H1 (cell line): Measurements from ENCODE around the gene CST5. TPM values are rescaled to one million over a fixed set of nuclear protein-coding genes. Genes with fewer than 3 reads are reported as not detected.

ENCODE experiments used
- CTCF ChIA-PET: fragments of 300-600 bp; sonication (Branson Sonifier 250); formaldehyde crosslinking; loops from one replicate; lab custom pipeline; 2021; ENCODE audit not compliant: partially characterized antibody; lab: Charles Lee
- POLR2A ChIA-PET: fragments of 300-600 bp; sonication (Branson Sonifier 250); formaldehyde crosslinking; loops from one replicate; lab custom pipeline; 2021; ENCODE audit warnings: inconsistent platforms; ENCODE audit not compliant: partially characterized antibody; lab: Charles Lee
- DNase-seq, 2 experiments: peaks; one replicate each; pipeline versions ENCODE4 v3.0.0 to v3.0.0-alpha.2; 2010 to 2022; ENCODE audit warnings: low spot score in 2 of 2, low read depth in 1 of 2, mixed read lengths in 1 of 2
- FAIRE-seq: peaks from 2 replicates; lab custom pipeline; 2011; peaks lifted over from hg19 to GRCh38; lab: Jason Lieb, UNC
- H2AFZ ChIP-seq: 2 replicates; pipeline ENCODE4 v1.8.1; 2012; ENCODE audit warnings: low read length, inconsistent platforms
- H2AK5ac ChIP-seq: 2 replicates; pipeline ENCODE4 v1.6.1; 2013; ENCODE audit warnings: low read depth, low read length
- H2BK120ac ChIP-seq: replicated peaks from 2 replicates; pipeline ENCODE3; 2013; ENCODE audit warnings: low read depth, low read length, inconsistent platforms
- H2BK12ac ChIP-seq: 2 replicates; pipeline ENCODE4 v1.6.1; 2013; ENCODE audit warnings: low read depth, low read length
- H2BK15ac ChIP-seq: 2 replicates; pipeline ENCODE4 v1.6.1; 2013; ENCODE audit warnings: low read length
- H2BK20ac ChIP-seq: 2 replicates; pipeline ENCODE4 v1.6.1; 2013; ENCODE audit warnings: low read length
- H2BK5ac ChIP-seq: 2 replicates; pipeline ENCODE4 v1.6.1; 2013; ENCODE audit warnings: low read depth, low read length
- H3K14ac ChIP-seq: 2 replicates; pipeline ENCODE4 v1.6.1; 2013; ENCODE audit warnings: inconsistent platforms; ENCODE audit not compliant: insufficient read length
- H3K18ac ChIP-seq: 2 replicates; pipeline ENCODE4 v1.6.1; 2013; ENCODE audit warnings: low read length; ENCODE audit errors: extremely low read depth
- H3K23ac ChIP-seq: 2 replicates; pipeline ENCODE4 v1.6.1; 2013; ENCODE audit warnings: inconsistent platforms; ENCODE audit not compliant: insufficient read length
- H3K23me2 ChIP-seq: 2 replicates; pipeline ENCODE4 v1.6.1; 2013; ENCODE audit warnings: low read depth, low read length
- H3K27ac ChIP-seq: 2 replicates; pipeline ENCODE4 v1.6.1; 2011; ENCODE audit warnings: low read depth, low read length, inconsistent platforms
- H3K27me3 ChIP-seq, 4 experiments: replicated peaks in 1 of 4; 1 replicate in 1 of 4; 2 replicates in 3 of 4; pipeline versions ENCODE4 v1.6.1 to v1.8.1; 2011 to 2013; ENCODE audit warnings: low read length in 3 of 4, mild to moderate bottlenecking in 3 of 4, inconsistent platforms in 2 of 4, mixed read lengths in 2 of 4, moderate library complexity in 1 of 4; ENCODE audit not compliant: control insufficient read depth in 3 of 4, insufficient read depth in 3 of 4; ENCODE audit errors: extremely low read depth in 1 of 4
- H3K36me3 ChIP-seq, 4 experiments: 2 replicates each; pipeline versions ENCODE4 v1.6.1 to v1.8.1; 2011 to 2013; ENCODE audit warnings: mild to moderate bottlenecking in 4 of 4, low read length in 3 of 4, moderate library complexity in 2 of 4, control low read depth in 1 of 4, inconsistent platforms in 1 of 4; ENCODE audit not compliant: insufficient read depth in 4 of 4, control insufficient read depth in 2 of 4
- H3K4ac ChIP-seq: replicated peaks from 2 replicates; pipeline ENCODE3; 2013; ENCODE audit warnings: low read length, low read depth, mixed read lengths, inconsistent platforms; ENCODE audit not compliant: insufficient read length
- H3K4me1 ChIP-seq, 4 experiments: replicated peaks in 1 of 4; 1 replicate in 1 of 4; 2 replicates in 3 of 4; pipeline versions ENCODE4 v1.6.1 to v1.8.1; 2011 to 2013; ENCODE audit warnings: low read length in 3 of 4, inconsistent platforms in 2 of 4, mixed read lengths in 1 of 4; ENCODE audit not compliant: insufficient read depth in 4 of 4, control insufficient read depth in 3 of 4
- H3K4me2 ChIP-seq, 2 experiments: 2 replicates each; pipeline versions ENCODE4 v1.6.1 to v1.8.1; 2011 to 2013; ENCODE audit warnings: low read depth in 2 of 2, low read length in 2 of 2, control low read depth in 1 of 2, inconsistent platforms in 1 of 2, mild to moderate bottlenecking in 1 of 2; ENCODE audit not compliant: insufficient read depth in 1 of 2
- H3K4me3 ChIP-seq, 4 experiments: fragments of 200-600, 300-600 bp in 1 of 4; sonication (generic), shearing (Covaris generic), sonication (Bioruptor Twin) in 1 of 4; 2 replicates each; pipeline versions ENCODE4 v1.5.1 to v1.8.1; 2011 to 2016; ENCODE audit warnings: low read length in 4 of 4, low read depth in 3 of 4, control low read depth in 2 of 4, inconsistent platforms in 2 of 4, mild to moderate bottlenecking in 2 of 4, mixed read lengths in 1 of 4, moderate library complexity in 1 of 4; ENCODE audit not compliant: insufficient read depth in 2 of 4; ENCODE audit errors: extremely low read depth in 1 of 4
- H3K56ac ChIP-seq: replicated peaks from 2 replicates; pipeline ENCODE3; 2013; ENCODE audit warnings: low read depth, mild to moderate bottlenecking, mixed read lengths, low read length, inconsistent platforms; ENCODE audit not compliant: insufficient read length
- H3K79me1 ChIP-seq: 2 replicates; pipeline ENCODE4 v1.6.1; 2013; ENCODE audit warnings: low read depth, low read length, control low read depth
- H3K79me2 ChIP-seq, 2 experiments: 2 replicates each; pipeline versions ENCODE4 v1.6.1 to v1.8.1; 2012 to 2013; ENCODE audit warnings: low read length in 2 of 2, mild to moderate bottlenecking in 2 of 2, inconsistent platforms in 1 of 2; ENCODE audit not compliant: insufficient read depth in 2 of 2, control insufficient read depth in 1 of 2
- H3K9ac ChIP-seq, 4 experiments: replicated peaks in 1 of 4; 1 replicate in 1 of 4; 2 replicates in 3 of 4; pipeline versions ENCODE4 v1.6.1 to v1.8.1; 2011 to 2013; ENCODE audit warnings: low read depth in 3 of 4, low read length in 3 of 4, control low read depth in 2 of 4, mild to moderate bottlenecking in 2 of 4, moderate library complexity in 2 of 4, inconsistent platforms in 1 of 4; ENCODE audit errors: extremely low read depth in 1 of 4
- H3K9me3 ChIP-seq, 2 experiments: 2 replicates each; pipeline versions ENCODE4 v1.6.1 to v1.8.1; 2012 to 2013; ENCODE audit warnings: mild to moderate bottlenecking in 2 of 2, moderate library complexity in 2 of 2, control low read depth in 1 of 2, inconsistent platforms in 1 of 2, low read depth in 1 of 2, low read length in 1 of 2, mixed read lengths in 1 of 2; ENCODE audit not compliant: insufficient read depth in 2 of 2
- H4K20me1 ChIP-seq, 2 experiments: replicated peaks in 1 of 2; 2 replicates each; pipeline versions ENCODE3 to v1.8.1; 2011 to 2013; ENCODE audit warnings: inconsistent platforms in 2 of 2, low read length in 2 of 2, mild to moderate bottlenecking in 1 of 2; ENCODE audit not compliant: insufficient read depth in 2 of 2, control insufficient read depth in 1 of 2
- H4K5ac ChIP-seq: 2 replicates; pipeline ENCODE4 v1.6.1; 2013; ENCODE audit warnings: low read length, low read depth, mixed read lengths, inconsistent platforms; ENCODE audit not compliant: insufficient read length
- H4K8ac ChIP-seq: 2 replicates; pipeline ENCODE4 v1.8.0; 2013; ENCODE audit warnings: mild to moderate bottlenecking, moderate library complexity, low read length, inconsistent platforms; ENCODE audit not compliant: insufficient read depth; ENCODE audit errors: extremely low read depth
- H4K91ac ChIP-seq: replicated peaks from 2 replicates; pipeline ENCODE3; 2013; ENCODE audit warnings: low read length, mixed read lengths, inconsistent platforms; ENCODE audit not compliant: insufficient read length
- CTCF ChIP-seq, 3 experiments: IDR thresholded peaks; 1 replicate in 2 of 3; 2 replicates in 1 of 3; pipeline versions ENCODE4 v1.5.1 to v1.6.1; 2011; ENCODE audit warnings: low read length in 3 of 3, mild to moderate bottlenecking in 3 of 3, inconsistent platforms in 2 of 3, low read depth in 1 of 3, moderate library complexity in 1 of 3; ENCODE audit not compliant: insufficient read depth in 1 of 3; ENCODE audit errors: control extremely low read depth in 1 of 3
- E2F6 ChIP-seq: IDR thresholded peaks from 2 replicates; pipeline ENCODE4 v1.6.1; 2012; ENCODE audit warnings: inconsistent platforms
- HDAC6 ChIP-seq: IDR thresholded peaks from one replicate; pipeline ENCODE4 v1.7.1; 2012; ENCODE audit warnings: low read depth, mild to moderate bottlenecking, inconsistent platforms, low read length, moderate library complexity
- JUN ChIP-seq: IDR thresholded peaks from 2 replicates; pipeline ENCODE4 v1.6.1; 2011; ENCODE audit warnings: low read depth, mild to moderate bottlenecking, improper control_type of control experiment, low read length
- WGBS, 2 experiments: shearing (Covaris generic) in 1 of 2; methylation state at CpG; one replicate each; pipeline versions ENCODE4 v1.1.6 to v1.1.7; 2013 to 2015; ENCODE audit warnings: low lambda C conversion rate in 2 of 2, mixed read lengths in 2 of 2, inconsistent platforms in 1 of 2, low coverage in 1 of 2, missing lambda C conversion rate in 1 of 2; ENCODE audit not compliant: insufficient replicate concordance in 2 of 2, insufficient coverage in 1 of 2, insufficient read length in 1 of 2; ENCODE audit errors: extremely low coverage in 1 of 2, missing lambda C conversion rate in 1 of 2; 5-methylcytosine and 5-hydroxymethylcytosine counted together
- polyA plus RNA-seq, 7 experiments: library from polyadenylated mRNA; depleted of rRNA in 3 of 7; stranded (reverse) in 5 of 7; unstranded in 2 of 7; fragments of >200 nt in 5 of 7; fragments of 200-250 nt in 2 of 7; gene quantifications; 1 replicate in 5 of 7; 2 replicates in 1 of 7; 4 replicates in 1 of 7; pipeline versions ENCODE4 v1.2.1 to v1.2.3, GENCODE V29; 2011 to 2013; ENCODE audit warnings: missing spikeins in 2 of 7, mixed read lengths in 2 of 7
- total RNA-seq: library from RNA; stranded (reverse); fragmentation: NEBNext Ultra II Directional; extraction: Animal tissue kit (Norgen Biotek cat#: 25700); gene quantifications from 2 replicates; pipeline ENCODE4 v1.2.1, GENCODE V29; 2021

The CST5 gene
- total and polyA plus RNA-seq, 2 of the 8 experiments (the other 6 are each of a cell fraction or from before 2014, with no cell fraction given), result not detected

DNA sequence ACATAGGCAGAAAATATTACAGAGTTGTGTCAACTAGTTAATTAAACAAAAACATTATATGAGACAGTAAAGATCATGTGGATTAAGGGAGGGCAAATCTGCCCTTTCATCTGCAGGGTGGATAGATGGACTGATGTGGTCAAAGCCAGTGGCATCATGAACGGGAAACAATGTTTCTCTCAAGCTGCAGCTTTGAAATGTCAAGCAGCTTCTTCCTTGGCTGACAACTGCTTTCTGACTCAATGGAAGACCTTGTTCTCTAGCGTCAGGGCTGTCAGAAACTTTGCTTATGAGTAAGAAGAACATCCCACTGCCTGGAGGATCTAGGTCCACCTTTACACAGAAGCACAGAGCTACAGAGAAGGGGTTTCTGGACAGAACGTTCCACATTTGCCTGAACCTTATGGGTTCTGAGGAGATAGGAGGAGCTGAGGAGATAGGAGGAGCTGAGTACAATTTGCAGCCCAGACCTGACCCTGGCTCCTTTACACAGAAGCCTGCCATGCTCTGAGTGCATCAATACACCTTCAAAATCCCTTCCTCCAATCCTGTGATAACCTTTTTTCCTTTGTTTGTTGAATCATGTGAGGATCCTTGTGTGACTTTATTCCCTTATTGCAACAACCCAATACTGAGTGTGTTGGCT is 6.1 kb downstream of the CST5 start:
- H3K79me2 ChIP-seq, result no peaks in the 10 kb centered on the region
- FAIRE-seq, result no peak
- no peaks in the 10 kb centered on the region for H4K20me1 ChIP-seq
- H4K8ac ChIP-seq, result no peak overlapping the region
- H3K4me2 ChIP-seq, result no peak overlapping the region
- no peak overlapping the region for H2AK5ac ChIP-seq
- CTCF ChIA-PET, result interaction anchor here (0.6 to 1.4 kb wide), 2 partner anchors 16 to 750 kb away, joined by 3 to 4 read pairs; no protein-coding TSS in a partner anchor
- H3K9ac ChIP-seq, result no peak overlapping the region
- no peak overlapping the region for H3K56ac ChIP-seq
- no peak overlapping the region for H2BK15ac ChIP-seq
- no peaks in the 10 kb centered on the region; the same call in 1 of the 2 replicates for H3K23me2 ChIP-seq
- no peak for DNase-seq
- no peak overlapping the region for H3K18ac ChIP-seq
- no peak overlapping the region for H2AFZ ChIP-seq
- no peak for TF ChIP-seq E2F6
- TF ChIP-seq HDAC6, result no peak
- TF ChIP-seq CTCF (IDR thresholded peaks at IDR 0.05; ENCODE audit: control extremely low read depth in 1 of 3, insufficient read depth in 1 of 3, low read depth in 1 of 3, low read length in 3 of 3), result no peak
- TF ChIP-seq JUN, result no peak
- no peaks in the 10 kb centered on the region for H3K36me3 ChIP-seq
- no peak overlapping the region for H3K14ac ChIP-seq
- no peak overlapping the region for H3K4me3 ChIP-seq
- H2BK120ac ChIP-seq, result peak overlapping the region; percentile 55
- H3K4me1 ChIP-seq, result peaks cover 6 to 23% (median 15%) of the 10 kb centered on the region in 4 experiments; a peak in 6 of 7 replicates
- H2BK20ac ChIP-seq, result no peak overlapping the region
- H3K27ac ChIP-seq, result no peak overlapping the region
- no peak overlapping the region for H2BK5ac ChIP-seq
- no peak overlapping the region for H3K23ac ChIP-seq
- H2BK12ac ChIP-seq, result no peak overlapping the region; the same call in 1 of the 2 replicates
- POLR2A ChIA-PET, result no interaction called here
- no peaks in the 10 kb centered on the region for H3K27me3 ChIP-seq
- no peak overlapping the region for H3K4ac ChIP-seq
- H4K91ac ChIP-seq, result peak overlapping the region; percentile 23
- WGBS, 2 experiments, result 91% methylated on average over 3 of the region's 3 CpGs; no CpG with 5 or more reads in 1 of the 2 experiments
- no peaks in the 10 kb centered on the region for H3K79me1 ChIP-seq
- H4K5ac ChIP-seq, result no peak overlapping the region
- no peaks in the 10 kb centered on the region for H3K9me3 ChIP-seq
